Panc1 (cell line): ENCODE data around the gene FGF2.

ENCODE experiments used
- SIN3A ChIP-seq: IDR thresholded peaks from 2 replicates; pipeline ENCODE4 v1.6.1; 2012; ENCODE audit warnings: low read depth, mild to moderate bottlenecking, low read length, moderate library complexity, borderline replicate concordance; ENCODE audit not compliant: insufficient read depth
- TCF7L2 ChIP-seq: IDR thresholded peaks from 2 replicates; pipeline ENCODE4 v1.6.1; 2011; ENCODE audit warnings: mild to moderate bottlenecking, low read depth, low read length, inconsistent platforms
- TF ChIP-seq, protein P1 (sequence below), 2 experiments: IDR thresholded peaks; 2 replicates each; pipeline ENCODE4 v1.6.1; 2011 to 2012; ENCODE audit warnings: low read depth in 2 of 2, control low read depth in 1 of 2, low read length in 1 of 2, mild to moderate bottlenecking in 1 of 2, moderate library complexity in 1 of 2; ENCODE audit not compliant: insufficient read depth in 1 of 2

DNA sequence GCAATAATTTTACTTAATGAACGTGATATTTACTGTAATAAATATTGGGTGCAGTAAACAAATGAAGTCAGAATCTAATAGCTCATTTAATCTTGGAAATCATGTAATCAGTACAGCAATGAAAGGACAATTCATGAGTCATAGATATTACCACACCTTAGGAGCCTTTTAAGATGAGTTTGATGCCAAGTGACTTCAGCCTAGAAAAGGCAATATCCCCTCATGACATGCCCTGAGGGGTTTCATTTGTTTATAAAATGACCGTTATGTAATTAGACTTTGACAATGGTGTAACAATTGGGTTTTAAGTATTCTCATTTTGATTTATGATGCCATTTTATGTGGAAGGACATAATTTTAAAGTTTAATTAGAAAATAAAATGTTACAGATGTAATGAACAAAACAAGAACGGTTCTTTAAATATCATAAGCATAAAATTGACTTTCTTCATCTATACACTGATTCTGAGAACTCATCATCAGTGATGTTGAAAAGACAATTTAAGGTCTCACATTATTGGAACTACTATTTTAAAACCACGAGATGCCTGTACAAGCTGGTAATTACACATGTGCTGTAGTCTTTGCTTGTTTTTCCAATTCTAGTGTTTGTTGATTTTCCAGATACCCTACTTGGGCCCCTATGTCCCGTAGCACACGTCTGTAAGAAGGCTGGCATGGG is 5.0 kb downstream of the FGF2 start:
- TF ChIP-seq SIN3A, result no peak
- no peak for TF ChIP-seq TCF7L2
- TF ChIP-seq, protein P1, sequence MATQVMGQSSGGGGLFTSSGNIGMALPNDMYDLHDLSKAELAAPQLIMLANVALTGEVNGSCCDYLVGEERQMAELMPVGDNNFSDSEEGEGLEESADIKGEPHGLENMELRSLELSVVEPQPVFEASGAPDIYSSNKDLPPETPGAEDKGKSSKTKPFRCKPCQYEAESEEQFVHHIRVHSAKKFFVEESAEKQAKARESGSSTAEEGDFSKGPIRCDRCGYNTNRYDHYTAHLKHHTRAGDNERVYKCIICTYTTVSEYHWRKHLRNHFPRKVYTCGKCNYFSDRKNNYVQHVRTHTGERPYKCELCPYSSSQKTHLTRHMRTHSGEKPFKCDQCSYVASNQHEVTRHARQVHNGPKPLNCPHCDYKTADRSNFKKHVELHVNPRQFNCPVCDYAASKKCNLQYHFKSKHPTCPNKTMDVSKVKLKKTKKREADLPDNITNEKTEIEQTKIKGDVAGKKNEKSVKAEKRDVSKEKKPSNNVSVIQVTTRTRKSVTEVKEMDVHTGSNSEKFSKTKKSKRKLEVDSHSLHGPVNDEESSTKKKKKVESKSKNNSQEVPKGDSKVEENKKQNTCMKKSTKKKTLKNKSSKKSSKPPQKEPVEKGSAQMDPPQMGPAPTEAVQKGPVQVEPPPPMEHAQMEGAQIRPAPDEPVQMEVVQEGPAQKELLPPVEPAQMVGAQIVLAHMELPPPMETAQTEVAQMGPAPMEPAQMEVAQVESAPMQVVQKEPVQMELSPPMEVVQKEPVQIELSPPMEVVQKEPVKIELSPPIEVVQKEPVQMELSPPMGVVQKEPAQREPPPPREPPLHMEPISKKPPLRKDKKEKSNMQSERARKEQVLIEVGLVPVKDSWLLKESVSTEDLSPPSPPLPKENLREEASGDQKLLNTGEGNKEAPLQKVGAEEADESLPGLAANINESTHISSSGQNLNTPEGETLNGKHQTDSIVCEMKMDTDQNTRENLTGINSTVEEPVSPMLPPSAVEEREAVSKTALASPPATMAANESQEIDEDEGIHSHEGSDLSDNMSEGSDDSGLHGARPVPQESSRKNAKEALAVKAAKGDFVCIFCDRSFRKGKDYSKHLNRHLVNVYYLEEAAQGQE (IDR thresholded peaks at IDR 0.05; ENCODE audit: insufficient read depth in 1 of 2, low read depth in 2 of 2, low read length in 1 of 2), result no peak
